ENCODE data around the gene PIEZO2.

DNA sequence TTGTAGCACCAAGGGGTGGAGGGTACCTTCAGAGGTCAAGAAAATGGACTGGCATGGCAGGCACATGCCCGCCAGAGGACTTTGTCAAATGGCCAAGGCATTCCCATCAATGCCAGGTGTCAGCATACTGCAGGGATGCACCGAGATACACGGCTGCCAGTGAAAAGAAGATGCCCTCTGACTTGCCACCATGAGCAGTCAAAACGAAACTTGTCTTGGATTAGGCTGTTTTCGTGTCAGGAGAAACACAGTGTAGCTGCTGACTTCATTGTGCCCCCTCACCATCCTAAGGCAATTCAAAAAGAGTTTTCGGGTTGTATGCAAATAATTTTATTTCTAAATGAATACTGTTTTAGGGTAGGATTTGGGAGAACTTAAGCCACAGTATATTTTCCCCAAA, 442.1 kb downstream of the PIEZO2 start:
- TF ChIP-seq POLR2A (IDR thresholded peaks at IDR 0.05), result no peak
- TF ChIP-seq, protein P1, sequence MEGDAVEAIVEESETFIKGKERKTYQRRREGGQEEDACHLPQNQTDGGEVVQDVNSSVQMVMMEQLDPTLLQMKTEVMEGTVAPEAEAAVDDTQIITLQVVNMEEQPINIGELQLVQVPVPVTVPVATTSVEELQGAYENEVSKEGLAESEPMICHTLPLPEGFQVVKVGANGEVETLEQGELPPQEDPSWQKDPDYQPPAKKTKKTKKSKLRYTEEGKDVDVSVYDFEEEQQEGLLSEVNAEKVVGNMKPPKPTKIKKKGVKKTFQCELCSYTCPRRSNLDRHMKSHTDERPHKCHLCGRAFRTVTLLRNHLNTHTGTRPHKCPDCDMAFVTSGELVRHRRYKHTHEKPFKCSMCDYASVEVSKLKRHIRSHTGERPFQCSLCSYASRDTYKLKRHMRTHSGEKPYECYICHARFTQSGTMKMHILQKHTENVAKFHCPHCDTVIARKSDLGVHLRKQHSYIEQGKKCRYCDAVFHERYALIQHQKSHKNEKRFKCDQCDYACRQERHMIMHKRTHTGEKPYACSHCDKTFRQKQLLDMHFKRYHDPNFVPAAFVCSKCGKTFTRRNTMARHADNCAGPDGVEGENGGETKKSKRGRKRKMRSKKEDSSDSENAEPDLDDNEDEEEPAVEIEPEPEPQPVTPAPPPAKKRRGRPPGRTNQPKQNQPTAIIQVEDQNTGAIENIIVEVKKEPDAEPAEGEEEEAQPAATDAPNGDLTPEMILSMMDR (IDR thresholded peaks at IDR 0.05 in 4 of 5, conservative IDR thresholded peaks at IDR 0.05 in 1 of 5), result no peak
